BLaER1 treated with 17β-estradiol and CSF1 and Interleukin-3, amounts not matched to agents 10 nM and 100 nM (cell line): ENCODE measurements around the gene PMIS2.
"Not testable (repeated sequence)": the region's sequence is repeated elsewhere in the genome, so short reads cannot be mapped to it uniquely, and the experiment has no call there.

Experiments
- H3K27ac ChIP-seq, 11 experiments: shearing (Covaris generic); formaldehyde crosslinking; 2 replicates each; pipeline ENCODE4 v1.8.1; 2022
- H3K27me3 ChIP-seq, 11 experiments: shearing (Covaris generic); formaldehyde crosslinking; 2 replicates each; pipeline ENCODE4 v1.8.1; 2022
- H3K36me3 ChIP-seq, 11 experiments: shearing (Covaris generic); formaldehyde crosslinking; 2 replicates each; pipeline ENCODE4 v1.8.1; 2022
- H3K4me1 ChIP-seq, 10 experiments: shearing (Covaris generic); formaldehyde crosslinking; 2 replicates each; pipeline ENCODE4 v1.8.1; 2022
- H3K4me2 ChIP-seq, 11 experiments: shearing (Covaris generic); formaldehyde crosslinking; 2 replicates each; pipeline ENCODE4 v1.8.1; 2022
- H3K4me3 ChIP-seq, 10 experiments: shearing (Covaris generic); formaldehyde crosslinking; 2 replicates each; pipeline ENCODE4 v1.8.1; 2022
- H3K9ac ChIP-seq, 11 experiments: shearing (Covaris generic); formaldehyde crosslinking; 2 replicates each; pipeline ENCODE4 v1.8.1; 2022
- H3K9me3 ChIP-seq, 11 experiments: shearing (Covaris generic); formaldehyde crosslinking; replicated peaks in 1 of 11; 2 replicates each; pipeline ENCODE4 v1.8.1; 2022
- H4K20me1 ChIP-seq, 11 experiments: shearing (Covaris generic); formaldehyde crosslinking; 2 replicates each; pipeline ENCODE4 v1.8.1; 2022
- Cebpa-rat ChIP-seq, 11 experiments: shearing (Covaris generic); IDR thresholded peaks; 2 replicates each; pipeline ENCODE4 v1.8.1; 2022

Gene PMIS2

DNA sequence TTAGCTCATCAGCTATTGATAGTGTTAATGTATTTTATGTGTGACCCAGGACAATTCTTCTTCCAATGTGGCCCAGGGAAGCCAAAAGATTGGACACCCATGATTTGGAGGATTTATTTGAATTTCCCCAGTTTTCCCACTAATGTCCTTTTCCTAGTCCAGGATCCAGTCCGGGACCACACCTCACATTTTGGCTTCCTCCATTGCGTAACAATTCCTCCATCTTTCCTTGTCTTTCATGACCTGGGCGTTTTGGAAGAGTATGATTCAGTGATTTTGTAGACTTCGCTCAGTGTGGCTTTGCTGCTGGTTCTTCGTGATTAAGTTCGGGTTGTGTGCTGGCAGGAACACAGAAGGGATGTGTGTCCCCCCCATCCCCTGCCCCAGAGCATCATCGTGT lies 19.2 kb upstream of the PMIS2 start:
- Histone ChIP-seq H4K20me1 (no peaks in the 10 kb centered on the region), H3K4me2 (no peak overlapping the region), H3K4me1 (no peaks in the 10 kb centered on the region), H3K27ac (no peak overlapping the region), H3K4me3 (no peak overlapping the region), H3K9ac (no peak overlapping the region), H3K27me3 (no peaks in the 10 kb centered on the region; a peak in 1 of 22 replicates), H3K36me3 (no peaks in the 10 kb centered on the region), H3K9me3 (no peaks in the 10 kb centered on the region)
- TF ChIP-seq Cebpa-rat (IDR thresholded peaks at IDR 0.05): peak in 4 of 11 experiments; percentile 13 to 83 (median 44); a peak in 6 of 22 replicates

DNA sequence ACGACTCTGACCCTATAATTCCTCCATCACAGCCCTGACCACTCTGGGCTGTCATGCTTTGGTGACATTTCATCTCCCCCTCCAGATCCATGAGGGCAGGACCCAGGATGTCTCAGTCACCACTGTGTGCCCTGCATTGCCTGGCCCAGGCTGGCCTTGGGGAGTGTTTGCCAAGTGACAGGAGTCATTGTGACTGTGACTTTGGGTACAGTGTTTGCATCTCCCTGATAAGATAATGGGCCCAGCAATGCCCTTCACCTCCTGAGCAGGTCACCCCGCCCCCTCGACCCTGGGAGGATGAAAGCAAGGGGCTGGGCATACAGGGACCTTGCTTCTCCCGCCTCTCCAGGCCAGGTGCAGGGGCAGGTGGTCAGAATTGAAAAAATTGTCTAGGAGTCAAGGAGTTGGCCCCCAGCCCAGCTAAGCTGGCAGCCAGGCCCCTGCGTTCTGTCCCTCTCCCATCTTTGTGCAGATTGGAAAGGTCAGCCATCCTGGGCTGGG lies 16.6 kb upstream of the PMIS2 start:
- no peak overlapping the region for H3K27ac ChIP-seq
- no peaks in the 10 kb centered on the region for H3K27me3 ChIP-seq
- no peaks in the 10 kb centered on the region for H3K4me1 ChIP-seq
- peaks cover 0 to 5% (median 0%) of the 10 kb centered on the region in 11 experiments; a peak in 1 of 22 replicates for H3K9me3 ChIP-seq
- H3K9ac ChIP-seq: no peak overlapping the region
- no peaks in the 10 kb centered on the region for H4K20me1 ChIP-seq
- H3K4me2 ChIP-seq: no peak overlapping the region
- H3K36me3 ChIP-seq: no peaks in the 10 kb centered on the region
- no peak overlapping the region for H3K4me3 ChIP-seq
- no peak for TF ChIP-seq Cebpa-rat (IDR thresholded peaks at IDR 0.05)

DNA sequence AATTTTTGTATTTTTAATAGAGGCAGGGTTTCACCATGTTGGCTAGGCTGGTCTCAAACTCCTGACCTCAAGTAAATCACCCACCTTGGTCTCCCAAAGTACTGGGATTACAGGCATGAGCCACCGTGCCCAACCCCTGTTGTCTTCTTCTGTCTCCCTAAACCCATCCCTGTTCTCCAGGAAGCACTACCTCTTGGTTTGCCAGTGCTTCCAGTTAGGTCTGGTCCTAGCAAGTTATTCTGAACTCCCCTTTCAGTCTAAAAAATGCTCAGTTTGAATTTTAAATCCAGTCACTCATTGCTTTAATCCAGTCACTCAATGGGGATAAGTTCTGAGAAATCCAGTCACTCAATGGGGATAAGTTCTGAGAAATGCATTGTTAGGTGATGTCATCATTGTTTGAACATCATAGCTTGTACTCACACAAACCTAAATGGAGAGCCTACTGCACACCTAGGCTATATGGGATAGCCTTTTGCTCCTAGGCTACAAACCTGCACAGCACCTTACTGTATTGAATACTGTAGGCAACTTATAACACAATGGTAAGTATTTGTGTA lies 14.5 kb upstream of the PMIS2 start:
- Histone ChIP-seq H3K4me2 (no peak overlapping the region), H3K36me3 (no peaks in the 10 kb centered on the region), H3K27me3 (no peaks in the 10 kb centered on the region), H3K9me3 (peaks cover 15 to 23% (median 17%) of the 10 kb centered on the region in 11 experiments), H4K20me1 (no peaks in the 10 kb centered on the region), H3K4me1 (no peaks in the 10 kb centered on the region), H3K4me3 (no peak overlapping the region), H3K27ac (no peak overlapping the region), H3K9ac (no peak overlapping the region)
- no peak for TF ChIP-seq Cebpa-rat (IDR thresholded peaks at IDR 0.05)

DNA sequence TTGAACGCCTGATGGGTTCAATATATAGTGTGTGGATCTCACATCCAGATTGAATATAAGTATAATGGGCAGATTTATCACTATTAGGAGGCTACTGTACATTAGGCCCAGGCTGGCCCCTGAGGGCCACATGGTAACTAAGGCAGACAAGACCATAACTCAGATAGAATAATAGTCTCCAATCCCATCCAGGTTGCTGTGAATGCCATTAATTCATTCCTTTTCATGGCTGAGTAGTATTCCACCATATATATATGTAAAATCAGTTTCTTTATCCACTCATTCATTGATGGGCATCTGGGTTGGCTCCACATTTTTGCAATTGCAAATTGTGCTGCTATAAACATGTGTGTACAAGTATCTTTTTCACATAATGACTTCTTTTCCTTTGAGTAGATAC lies 8.1 kb upstream of the PMIS2 start:
- peaks cover 32 to 45% (median 34%) of the 10 kb centered on the region in 11 experiments for H3K9me3 ChIP-seq
- H3K27me3 ChIP-seq: no peaks in the 10 kb centered on the region
- no peak overlapping the region for H3K27ac ChIP-seq
- H3K4me1 ChIP-seq: no peaks in the 10 kb centered on the region
- no peak overlapping the region for H3K9ac ChIP-seq
- TF ChIP-seq Cebpa-rat (IDR thresholded peaks at IDR 0.05): no peak
- no peak overlapping the region for H3K4me2 ChIP-seq
- H3K36me3 ChIP-seq: no peaks in the 10 kb centered on the region
- H4K20me1 ChIP-seq: no peaks in the 10 kb centered on the region
- H3K4me3 ChIP-seq: no peak overlapping the region

DNA sequence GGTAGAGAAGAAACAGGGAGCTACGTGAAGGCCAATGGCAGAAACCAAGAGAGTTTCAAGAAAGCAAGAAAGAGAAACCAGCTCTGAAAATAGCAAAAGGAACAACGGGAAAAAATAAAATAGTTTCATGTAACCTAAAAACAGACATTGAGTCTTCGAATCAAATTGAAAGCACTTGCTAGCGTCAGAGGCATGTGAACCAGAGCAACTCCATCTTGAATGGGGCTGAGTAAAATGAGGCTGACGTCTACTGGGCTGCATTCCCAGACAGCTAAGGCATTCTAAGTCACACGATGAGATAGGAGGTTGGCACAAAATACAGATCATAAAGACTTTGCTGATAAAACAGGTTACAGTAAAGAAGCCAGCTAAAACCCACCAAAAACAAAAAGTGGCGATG lies 7.3 kb upstream of the PMIS2 start:
- no peak for TF ChIP-seq Cebpa-rat (IDR thresholded peaks at IDR 0.05)
- Histone ChIP-seq H3K27ac (no peak overlapping the region), H3K4me2 (no peak overlapping the region), H3K9ac (no peak overlapping the region), H3K4me1 (no peaks in the 10 kb centered on the region), H3K4me3 (no peak overlapping the region), H3K9me3 (peaks cover 32 to 45% (median 34%) of the 10 kb centered on the region in 11 experiments), H3K36me3 (no peaks in the 10 kb centered on the region), H3K27me3 (no peaks in the 10 kb centered on the region), H4K20me1 (no peaks in the 10 kb centered on the region)

GRCh38 chr19:35582760-35583159 lies 3.2 kb upstream of the PMIS2 start:
- Histone ChIP-seq H3K4me3 (no peak overlapping the region), H3K27ac (no peak overlapping the region), H3K4me1 (peaks cover 0 to 7% (median under 1%) of the 10 kb centered on the region in 10 experiments; a peak in 5 of 20 replicates), H3K9ac (no peak overlapping the region), H3K36me3 (no peaks in the 10 kb centered on the region), H3K4me2 (no peak overlapping the region), H3K9me3 (peaks cover 3 to 22% (median 12%) of the 10 kb centered on the region in 11 experiments; a peak in 21 of 22 replicates), H3K27me3 (no peaks in the 10 kb centered on the region), H4K20me1 (no peaks in the 10 kb centered on the region)
- no peak for TF ChIP-seq Cebpa-rat (IDR thresholded peaks at IDR 0.05)

- Histone ChIP-seq H3K27me3 (no peaks in the 10 kb centered on the region), H3K4me2 (peak overlapping the region in 2 of 11 experiments; percentile 43 to 71; a peak in 2 of 22 replicates)
These were observed 1.3 kb downstream of the PMIS2 start for GRCh38 chr19:35587321-35587720.

DNA sequence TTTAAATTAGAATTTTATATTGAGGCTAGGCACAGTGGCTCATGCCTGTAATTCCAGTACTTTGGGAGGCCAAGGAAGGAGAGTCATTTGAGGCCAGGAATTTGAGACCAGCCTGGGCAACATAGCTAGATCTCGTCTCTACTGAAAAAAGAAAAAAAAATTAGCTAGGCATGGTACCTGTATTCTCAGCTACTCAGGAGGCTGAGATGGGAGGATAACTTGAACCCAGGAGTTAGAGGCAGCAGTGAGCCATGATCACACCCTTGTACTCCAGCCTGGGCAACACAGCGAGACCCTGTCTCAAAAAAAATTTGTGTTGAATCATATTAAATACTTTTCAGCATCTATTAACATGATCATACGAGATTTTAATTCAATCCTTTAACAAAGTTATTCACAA lies 4.9 kb downstream of the PMIS2 start:
- H3K4me3 ChIP-seq: no peak overlapping the region
- H3K4me2 ChIP-seq: no peak overlapping the region
- TF ChIP-seq Cebpa-rat (IDR thresholded peaks at IDR 0.05): no peak
- no peaks in the 10 kb centered on the region for H3K36me3 ChIP-seq
- H3K9ac ChIP-seq: no peak overlapping the region
- H3K27ac ChIP-seq: no peak overlapping the region
- H3K9me3 ChIP-seq: peaks cover 0 to 9% (median 4%) of the 10 kb centered on the region in 11 experiments; a peak in 15 of 22 replicates
- no peaks in the 10 kb centered on the region for H3K27me3 ChIP-seq
- no peaks in the 10 kb centered on the region for H4K20me1 ChIP-seq
- H3K4me1 ChIP-seq: peaks cover 0 to 25% (median 14%) of the 10 kb centered on the region in 10 experiments; a peak in 14 of 20 replicates

More at GRCh38 chr19:35587321-35587720, 1.3 kb downstream of the PMIS2 start:
- no peak overlapping the region for H3K4me3 ChIP-seq
- H3K36me3 ChIP-seq: no peaks in the 10 kb centered on the region
- no peak overlapping the region for H3K9ac ChIP-seq
- H3K4me1 ChIP-seq: peaks cover 0 to 25% (median 14%) of the 10 kb centered on the region in 10 experiments; a peak in 14 of 20 replicates
- no peak overlapping the region for H3K27ac ChIP-seq
- peaks cover 0 to 14% (median 8%) of the 10 kb centered on the region in 11 experiments; a peak in 15 of 22 replicates for H3K9me3 ChIP-seq
- TF ChIP-seq Cebpa-rat (IDR thresholded peaks at IDR 0.05): no peak
- H4K20me1 ChIP-seq: no peaks in the 10 kb centered on the region

DNA sequence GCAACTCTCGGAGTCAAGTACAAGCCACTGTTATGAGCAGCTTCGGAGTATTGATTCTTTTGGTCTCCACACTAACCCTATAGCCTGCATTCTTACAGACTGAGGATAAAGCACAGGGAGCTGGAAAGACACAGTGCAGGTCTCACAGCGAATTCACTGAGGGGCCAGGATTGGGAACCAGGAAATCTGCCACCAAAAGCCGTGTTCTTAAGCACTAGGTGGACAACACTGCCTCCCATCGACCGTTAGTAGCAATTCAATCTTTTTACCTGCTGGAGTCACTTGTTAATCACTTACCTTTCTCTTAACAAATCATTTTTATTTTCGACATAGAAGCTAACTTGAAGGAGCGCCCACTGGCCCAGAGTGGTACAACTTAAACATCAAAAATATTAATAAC lies 6.3 kb downstream of the PMIS2 start:
- Histone ChIP-seq H4K20me1 (no peaks in the 10 kb centered on the region), H3K9me3 (no peaks in the 10 kb centered on the region), H3K4me3 (no peak overlapping the region), H3K36me3 (no peaks in the 10 kb centered on the region), H3K27me3 (no peaks in the 10 kb centered on the region), H3K27ac (no peak overlapping the region), H3K4me2 (no peak overlapping the region), H3K9ac (no peak overlapping the region), H3K4me1 (peaks cover 0 to 29% (median 14%) of the 10 kb centered on the region in 10 experiments; a peak in 14 of 20 replicates)
- no peak for TF ChIP-seq Cebpa-rat (IDR thresholded peaks at IDR 0.05)

DNA sequence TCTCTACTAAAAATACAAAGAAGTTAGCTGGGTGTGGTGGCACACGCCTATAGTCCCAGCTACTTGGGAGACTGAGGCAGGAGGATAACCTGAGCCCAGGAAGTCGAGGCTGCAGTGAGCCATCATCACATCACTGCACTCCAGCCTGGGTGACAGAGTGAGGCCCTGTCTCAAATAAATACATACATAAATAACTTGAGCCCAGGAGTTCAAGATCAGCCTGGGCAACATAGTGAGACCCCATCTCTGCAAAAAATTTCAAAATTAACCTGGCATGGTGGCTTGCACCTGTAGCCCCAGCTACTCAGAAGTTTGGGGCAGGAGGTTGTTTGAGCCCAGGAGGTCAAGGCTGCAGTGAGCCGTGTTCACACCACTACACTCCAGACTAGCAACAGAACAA lies 9.1 kb downstream of the PMIS2 start:
- not testable (repeated sequence) for H3K27me3 ChIP-seq, H3K9me3 ChIP-seq, H3K4me1 ChIP-seq, H3K4me3 ChIP-seq, H3K4me2 ChIP-seq, H3K27ac ChIP-seq, H4K20me1 ChIP-seq, H3K9ac ChIP-seq, H3K36me3 ChIP-seq
